Ovary (tissue), 3 donors: Measurements from ENCODE around the gene ATP1A3.

ENCODE experiments used
- EP300 ChIP-seq: sonication (generic); formaldehyde crosslinking; IDR thresholded peaks from one replicate; pipeline ENCODE4 v1.6.1; 2017; ENCODE audit warnings: antibody characterized with exemption
- POLR2A ChIP-seq: fragments of 450-650 bp; IDR thresholded peaks from one replicate; pipeline ENCODE4 v1.6.1; 2017; ENCODE audit warnings: antibody characterized with exemption, mild to moderate bottlenecking, moderate library complexity
- TF ChIP-seq, protein P1 (sequence below), 3 donors: fragments of 450-650 bp in 2 of 3; fragments of 200-600 bp in 1 of 3; IDR thresholded peaks; one replicate each; pipeline versions ENCODE4 v1.5.1 to v1.8.0; 2016 to 2022; ENCODE audit warnings: antibody characterized with exemption in 3 of 3, mild to moderate bottlenecking in 1 of 3
- donor health status: DM: no; HTN: no; CAD: no.

DNA sequence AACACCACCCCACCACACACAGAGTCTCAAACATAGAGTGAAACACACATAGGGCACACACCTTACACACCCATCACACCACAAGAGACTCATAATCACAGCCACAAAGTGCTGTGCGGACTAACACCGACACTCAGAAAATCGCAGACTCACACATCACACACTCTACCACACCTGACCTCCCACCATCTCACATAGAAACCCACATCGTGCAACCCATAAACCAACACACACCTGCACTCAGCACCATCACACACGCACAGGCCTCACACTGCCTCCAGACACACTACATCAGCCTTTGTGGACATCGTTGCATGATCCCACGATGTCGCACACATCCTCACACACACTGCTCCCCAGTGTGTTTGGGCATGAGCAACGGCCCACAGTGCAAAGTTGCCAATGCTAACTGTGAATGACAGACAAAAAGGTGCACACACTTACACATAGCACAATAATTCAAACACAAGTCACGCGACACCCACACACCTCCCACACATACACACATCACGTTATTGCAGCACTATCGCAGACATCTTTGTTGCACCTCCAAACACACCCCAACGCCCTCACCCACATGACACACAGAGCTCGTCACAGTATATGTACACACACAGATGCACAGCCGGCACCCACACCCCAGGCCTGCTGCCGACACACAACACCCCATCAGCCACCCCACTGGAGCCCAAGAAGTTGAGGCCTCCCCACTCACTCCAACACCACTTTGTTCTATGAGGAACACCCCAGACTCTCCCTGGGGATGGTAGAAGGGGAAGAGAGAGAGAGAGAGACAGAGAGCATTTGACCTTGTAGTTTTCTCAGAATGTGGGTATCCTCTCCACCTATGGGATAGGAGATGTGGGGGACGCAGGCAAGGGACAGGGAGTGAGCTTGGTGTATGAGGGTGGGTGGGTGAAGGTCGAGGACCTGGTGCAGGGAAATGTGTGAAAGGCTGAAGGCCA, 1.2 kb upstream of the ATP1A3 start:
- TF ChIP-seq, protein P1, sequence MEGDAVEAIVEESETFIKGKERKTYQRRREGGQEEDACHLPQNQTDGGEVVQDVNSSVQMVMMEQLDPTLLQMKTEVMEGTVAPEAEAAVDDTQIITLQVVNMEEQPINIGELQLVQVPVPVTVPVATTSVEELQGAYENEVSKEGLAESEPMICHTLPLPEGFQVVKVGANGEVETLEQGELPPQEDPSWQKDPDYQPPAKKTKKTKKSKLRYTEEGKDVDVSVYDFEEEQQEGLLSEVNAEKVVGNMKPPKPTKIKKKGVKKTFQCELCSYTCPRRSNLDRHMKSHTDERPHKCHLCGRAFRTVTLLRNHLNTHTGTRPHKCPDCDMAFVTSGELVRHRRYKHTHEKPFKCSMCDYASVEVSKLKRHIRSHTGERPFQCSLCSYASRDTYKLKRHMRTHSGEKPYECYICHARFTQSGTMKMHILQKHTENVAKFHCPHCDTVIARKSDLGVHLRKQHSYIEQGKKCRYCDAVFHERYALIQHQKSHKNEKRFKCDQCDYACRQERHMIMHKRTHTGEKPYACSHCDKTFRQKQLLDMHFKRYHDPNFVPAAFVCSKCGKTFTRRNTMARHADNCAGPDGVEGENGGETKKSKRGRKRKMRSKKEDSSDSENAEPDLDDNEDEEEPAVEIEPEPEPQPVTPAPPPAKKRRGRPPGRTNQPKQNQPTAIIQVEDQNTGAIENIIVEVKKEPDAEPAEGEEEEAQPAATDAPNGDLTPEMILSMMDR (IDR thresholded peaks at IDR 0.05), result no peak
- TF ChIP-seq POLR2A (no peak), EP300 (no peak)
